Right lung (tissue), 10 donors: Measurements from ENCODE around the gene VGLL3. TPM values are rescaled to one million over a fixed set of nuclear protein-coding genes. Genes with fewer than 3 reads are reported as not detected.
"Not testable (repeated sequence)": the region's sequence is repeated elsewhere in the genome, so short reads cannot be mapped to it uniquely, and the experiment has no call there.

ENCODE experiments used
- DNase-seq, 2 donors: peaks; one replicate each; pipeline ENCODE4 v3.0.0-alpha.2; 2013
- long read RNA-seq, 8 donors: transcript quantifications; one replicate each; lab custom pipeline, GENCODE V29; 2026
- polyA plus RNA-seq, 5 donors: library from polyadenylated mRNA; unstranded; fragments of 120-200 nt; gene quantifications; one replicate each; pipeline versions ENCODE4 v1.2.1 to v1.2.3, GENCODE V29; 2013; ENCODE audit warnings: inconsistent platforms in 1 of 5, low replicate concordance in 1 of 5; ENCODE audit not compliant: insufficient read length in 5 of 5, insufficient read depth in 1 of 5

VGLL3 gene, protein sequence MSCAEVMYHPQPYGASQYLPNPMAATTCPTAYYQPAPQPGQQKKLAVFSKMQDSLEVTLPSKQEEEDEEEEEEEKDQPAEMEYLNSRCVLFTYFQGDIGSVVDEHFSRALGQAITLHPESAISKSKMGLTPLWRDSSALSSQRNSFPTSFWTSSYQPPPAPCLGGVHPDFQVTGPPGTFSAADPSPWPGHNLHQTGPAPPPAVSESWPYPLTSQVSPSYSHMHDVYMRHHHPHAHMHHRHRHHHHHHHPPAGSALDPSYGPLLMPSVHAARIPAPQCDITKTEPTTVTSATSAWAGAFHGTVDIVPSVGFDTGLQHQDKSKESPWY
- polyA plus RNA-seq, result 10 to 100 TPM; 16.8 to 25.5 (median 23.5) TPM
- long read RNA-seq, donor 1, full-length matches to known transcripts, result 4 of 9 reads
- long read RNA-seq, donor 1, partial matches to known transcripts, result 5 of 9 reads
- long read RNA-seq, donor 1, other reads (novel, unspliced or antisense), result 0 of 9 reads
- long read RNA-seq, donor 2, full-length matches to known transcripts, result 2 of 2 reads
- long read RNA-seq, donor 2, partial matches to known transcripts, result 0 of 2 reads
- long read RNA-seq, donor 2, other reads (novel, unspliced or antisense), result 0 of 2 reads
- long read RNA-seq, donor 3, result 0 reads
- long read RNA-seq, donor 4, full-length matches to known transcripts, result 2 of 2 reads
- long read RNA-seq, donor 4, partial matches to known transcripts, result 0 of 2 reads
- long read RNA-seq, donor 4, other reads (novel, unspliced or antisense), result 0 of 2 reads
- long read RNA-seq, donor 5, full-length matches to known transcripts, result 4 of 4 reads
- long read RNA-seq, donor 5, partial matches to known transcripts, result 0 of 4 reads
- long read RNA-seq, donor 5, other reads (novel, unspliced or antisense), result 0 of 4 reads
- long read RNA-seq, donor 6, partial matches to known transcripts, result 0 of 1 reads
- long read RNA-seq, donor 6, other reads (novel, unspliced or antisense), result 0 of 1 reads
- long read RNA-seq, donor 7, full-length matches to known transcripts, result 4 of 4 reads
- long read RNA-seq, donor 7, partial matches to known transcripts, result 0 of 4 reads
- long read RNA-seq, donor 7, other reads (novel, unspliced or antisense), result 0 of 4 reads
- long read RNA-seq, donor 8, result 0 reads

DNA sequence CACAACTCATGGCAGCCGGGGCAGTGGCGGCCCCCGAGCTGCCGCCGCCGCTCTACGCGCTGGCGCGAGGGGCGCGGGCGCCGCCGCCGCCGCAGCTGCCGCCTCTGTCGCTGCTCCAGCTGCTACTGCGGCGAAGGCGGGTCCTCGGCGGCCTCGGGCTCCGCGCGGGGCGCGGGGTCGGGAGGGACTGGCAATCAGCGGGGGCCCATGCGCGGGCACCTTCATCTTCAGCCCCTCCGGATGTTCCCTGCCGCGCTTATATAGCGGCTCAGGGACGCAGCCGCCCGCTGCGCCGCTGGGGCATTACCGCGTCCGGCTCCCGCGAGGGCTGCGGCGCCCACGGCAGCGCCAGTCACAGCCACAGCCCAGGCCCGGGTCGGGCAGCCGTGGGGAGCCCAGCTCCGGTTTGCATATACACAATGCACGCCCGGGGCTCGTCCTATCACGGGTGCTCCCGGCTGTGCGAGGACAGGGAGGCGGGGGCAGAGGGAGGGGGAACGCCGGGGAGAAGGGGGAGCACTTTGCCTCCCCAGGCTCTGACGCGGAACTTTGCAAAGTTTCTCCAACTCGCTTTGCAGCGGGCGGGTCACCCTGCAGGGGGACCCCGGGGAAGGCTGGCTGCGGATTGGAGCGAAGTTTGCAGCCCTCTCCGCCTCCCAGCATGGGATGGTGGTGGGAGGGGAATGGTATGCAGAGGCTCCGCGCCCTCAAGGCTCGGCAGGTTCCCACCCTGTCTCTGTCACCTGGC lies at the start of gene VGLL3:
VGLL3 (minus strand) TSS at position 416 of the 748 bp plus-strand sequence; CDS start at position 10, 406 bp downstream.
- peak; percentile 90 to 92 for DNase-seq

DNA sequence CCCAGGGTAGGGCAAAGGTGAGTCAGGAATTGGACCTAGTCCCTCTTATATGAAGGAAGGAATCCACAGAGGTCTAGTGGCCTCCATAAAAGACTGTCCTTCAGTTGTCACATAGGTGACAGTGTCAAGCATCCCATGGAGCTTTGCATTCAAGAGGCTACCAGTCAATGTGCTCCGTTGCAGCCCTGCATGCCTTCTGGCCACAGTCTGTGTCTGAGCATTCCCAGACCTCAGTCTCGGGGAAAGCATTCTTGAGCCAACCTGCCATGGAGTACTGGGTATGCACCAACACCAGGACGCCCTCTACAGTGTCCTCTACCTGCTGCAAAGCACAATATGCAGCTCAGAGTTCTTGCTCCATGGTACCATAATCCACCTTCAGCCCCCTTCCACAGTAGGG lies 46.7 kb upstream of the VGLL3 start:
- no peak for DNase-seq

DNA sequence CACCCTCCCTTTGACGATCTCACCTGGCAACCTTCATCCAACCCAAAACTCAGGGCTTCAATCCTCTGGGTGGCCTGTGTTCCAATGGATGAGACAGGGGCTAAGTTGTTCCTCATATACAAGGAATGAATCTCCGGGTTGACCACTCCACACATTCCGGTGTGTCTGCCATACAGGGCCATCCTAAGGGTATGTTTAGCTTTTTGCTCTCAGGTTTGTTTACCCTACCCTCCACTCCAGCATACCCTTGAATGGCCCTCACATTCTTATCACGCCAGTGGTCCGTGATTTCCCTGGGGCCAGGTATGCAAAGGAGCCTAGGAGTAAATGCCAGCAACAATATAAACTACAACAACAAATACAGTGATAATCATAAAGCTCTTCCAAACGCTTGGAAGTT lies 45.7 kb upstream of the VGLL3 start:
- no peak for DNase-seq

DNA sequence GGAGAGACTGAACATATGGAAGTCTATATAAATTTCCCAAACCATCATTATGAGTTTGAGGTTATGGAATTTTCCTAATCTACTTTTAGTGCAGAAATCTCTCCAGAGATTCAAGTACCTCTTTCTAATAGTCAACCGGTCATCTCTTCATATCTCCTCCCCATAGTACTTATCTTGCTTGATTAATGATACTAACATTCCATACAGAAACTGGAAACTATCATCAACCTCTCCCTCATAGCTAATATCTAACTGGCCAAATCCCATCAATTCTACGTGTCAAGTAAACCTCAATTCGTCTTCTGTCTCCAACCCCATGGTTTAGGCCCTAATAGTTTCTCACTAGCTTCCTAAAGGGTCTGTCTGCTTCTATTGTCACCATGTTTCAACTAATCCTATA lies 44.4 kb upstream of the VGLL3 start:
- DNase-seq, result no peak

DNA sequence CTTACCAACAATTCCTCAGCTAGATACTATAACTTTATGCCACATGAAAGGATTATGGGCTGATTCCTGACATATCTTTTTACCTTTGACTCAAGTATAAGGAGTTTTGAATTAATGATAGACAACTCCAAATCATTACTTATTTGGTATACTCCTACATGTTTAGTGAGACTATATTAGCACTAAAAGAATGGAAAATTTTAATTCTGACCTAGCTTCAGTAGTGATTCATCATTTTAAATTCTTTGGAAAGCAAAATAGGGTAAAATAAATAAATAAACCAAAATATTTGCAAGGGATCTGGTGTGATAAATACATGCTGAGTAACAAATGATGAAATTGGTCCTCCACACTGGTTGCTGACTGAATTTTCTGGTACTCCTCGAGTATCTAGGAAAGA lies 42.3 kb upstream of the VGLL3 start:
- DNase-seq, result no peak

DNA sequence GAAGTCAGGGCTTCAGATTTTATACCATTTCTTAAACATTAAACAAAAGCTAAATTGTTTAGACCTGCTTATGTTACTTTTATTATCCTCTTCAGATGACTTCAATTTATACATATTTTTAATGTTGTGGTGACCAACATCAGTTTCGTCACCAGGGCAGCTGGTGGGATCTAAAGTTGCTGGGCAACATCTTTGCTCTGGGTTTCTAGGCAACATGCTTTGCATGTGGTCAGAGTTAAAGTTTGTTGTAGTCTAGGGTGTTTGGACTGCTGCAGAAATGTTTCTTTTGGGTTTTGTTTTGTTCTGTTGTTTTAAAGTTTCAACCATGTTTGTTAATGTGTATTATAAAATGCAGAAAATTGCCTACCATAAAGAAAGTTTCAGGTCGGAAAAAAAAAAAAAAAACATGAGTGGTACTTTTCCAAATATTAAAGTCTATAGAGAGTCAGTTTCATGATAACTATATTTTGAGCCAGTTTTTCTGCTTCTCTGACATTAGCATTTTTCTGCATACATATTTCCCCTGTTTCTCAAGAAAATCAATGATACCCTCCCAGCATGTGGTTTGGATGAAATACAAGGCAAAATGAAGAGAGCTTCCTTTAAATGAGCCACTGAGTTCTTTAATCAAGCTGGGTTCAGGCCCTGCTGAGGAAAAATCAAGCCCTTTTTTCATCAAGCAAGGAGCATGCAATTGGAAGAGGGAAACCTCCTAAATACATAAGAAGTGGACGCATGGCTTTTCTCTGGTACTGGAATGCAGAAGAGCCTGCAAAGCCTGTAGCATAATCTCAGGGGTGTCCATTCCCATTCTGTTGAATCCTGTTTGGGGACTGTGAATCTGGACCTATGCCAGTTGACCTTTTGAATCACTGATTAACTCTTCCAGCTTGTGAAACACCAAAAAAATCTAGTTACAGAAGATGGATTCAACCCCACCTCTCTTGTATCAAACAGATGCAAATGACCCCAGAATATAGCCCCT lies 35.0 kb upstream of the VGLL3 start:
- DNase-seq, result no peak

DNA sequence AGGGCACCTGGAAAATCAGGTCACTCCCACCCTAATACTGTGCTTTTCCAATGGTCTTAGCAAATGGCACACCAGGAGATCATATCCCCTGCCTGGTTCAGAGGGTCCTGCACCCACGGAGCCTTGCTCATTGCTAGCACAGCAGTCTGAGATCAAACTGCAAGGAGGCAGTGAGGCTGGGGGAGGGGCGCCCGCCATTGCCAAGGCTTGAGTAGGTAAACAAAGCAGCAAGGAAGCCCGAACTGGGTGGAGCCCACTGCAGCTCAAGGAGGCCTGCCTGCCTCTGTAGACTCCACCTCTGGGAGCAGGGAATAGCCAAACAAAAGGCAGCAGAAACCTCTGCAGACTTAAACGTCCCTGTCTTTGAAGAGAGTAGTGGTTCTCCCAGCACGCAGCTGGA lies 26.4 kb upstream of the VGLL3 start:
- DNase-seq, result not testable (repeated sequence)

DNA sequence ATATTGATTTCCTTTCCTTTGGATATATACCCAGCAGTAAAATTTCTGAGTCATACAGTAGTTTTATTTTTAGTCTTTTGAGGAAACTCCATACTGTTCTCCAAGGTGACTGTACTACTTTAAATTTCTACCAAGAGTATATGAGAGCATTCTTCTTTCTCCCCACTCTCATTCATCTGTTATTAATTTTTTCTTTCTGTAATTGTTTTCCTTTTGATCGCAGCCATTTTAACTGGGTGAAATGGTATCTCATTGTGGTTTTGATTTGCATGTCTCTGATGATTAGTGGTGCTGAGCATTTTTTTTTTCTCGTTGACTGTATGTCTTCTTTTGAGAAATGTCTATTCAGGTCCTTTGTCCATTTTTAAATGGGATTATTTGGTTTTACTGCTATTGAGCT lies 18.3 kb upstream of the VGLL3 start:
- DNase-seq, result no peak

DNA sequence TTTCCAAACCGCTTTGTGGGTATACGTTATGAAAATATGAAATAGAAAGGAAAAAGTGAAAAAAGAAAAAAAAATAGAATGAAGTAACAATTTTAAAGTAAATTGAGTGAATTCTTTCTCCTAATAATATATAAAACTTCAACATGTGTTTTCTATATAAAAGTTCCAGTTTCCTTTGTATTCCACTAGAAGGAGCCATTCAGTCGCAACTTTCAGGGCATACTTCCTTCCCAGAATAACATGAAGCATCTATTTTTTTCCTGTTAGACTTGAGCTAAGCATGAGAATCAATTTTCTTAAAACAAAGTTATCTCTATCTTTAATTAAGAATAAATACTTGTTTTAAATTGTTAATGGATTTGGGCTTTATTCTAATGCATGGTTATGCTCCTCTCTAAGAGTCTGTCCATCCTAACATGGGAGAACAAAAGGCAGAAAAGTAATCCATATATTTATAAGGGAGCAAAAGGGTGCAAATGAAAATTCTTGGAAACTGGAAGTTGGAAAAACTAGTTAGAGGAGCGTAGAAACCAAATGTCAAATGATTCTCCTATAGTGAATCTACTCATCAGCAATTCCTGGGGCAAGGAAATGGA lies 16.0 kb upstream of the VGLL3 start:
- DNase-seq, result no peak

DNA sequence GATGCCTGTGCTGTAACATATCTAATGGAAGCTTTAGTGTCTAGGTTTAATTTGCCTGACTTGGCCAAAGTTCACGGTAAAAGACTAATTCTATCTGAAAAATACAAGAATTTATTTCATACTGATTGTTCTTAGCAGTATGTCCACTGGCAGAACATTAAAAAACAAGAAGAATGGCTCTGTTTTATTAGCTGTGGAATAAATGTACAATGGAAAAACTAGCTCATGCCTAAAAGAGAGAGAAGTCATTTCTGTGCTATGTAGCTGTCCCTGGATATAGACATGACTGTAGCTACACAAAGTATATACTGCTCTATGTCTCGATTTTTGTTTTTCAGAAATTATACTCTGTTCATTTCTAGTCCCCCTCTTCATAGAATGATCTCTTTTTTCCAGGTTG lies 13.9 kb upstream of the VGLL3 start:
- no peak for DNase-seq

DNA sequence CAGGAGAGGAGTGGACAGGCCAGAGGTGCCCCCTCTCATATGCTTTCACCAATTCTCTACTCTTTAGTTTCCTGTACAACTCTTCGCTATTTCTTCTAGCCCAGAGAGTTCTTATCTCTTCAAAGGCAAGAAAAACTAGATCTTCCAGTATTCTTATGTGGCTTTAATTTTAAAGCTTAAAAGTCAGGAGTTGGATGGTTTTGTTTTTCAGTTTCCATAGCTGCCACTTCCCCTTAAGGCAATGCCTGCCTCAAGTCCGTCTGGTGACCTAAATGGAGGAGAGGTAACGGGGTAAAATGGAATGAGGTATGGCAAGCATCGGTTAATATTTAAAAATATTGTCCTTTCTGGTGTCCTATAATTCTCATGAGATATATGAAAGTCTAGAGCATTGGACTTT lies 11.4 kb upstream of the VGLL3 start:
- DNase-seq, result no peak

DNA sequence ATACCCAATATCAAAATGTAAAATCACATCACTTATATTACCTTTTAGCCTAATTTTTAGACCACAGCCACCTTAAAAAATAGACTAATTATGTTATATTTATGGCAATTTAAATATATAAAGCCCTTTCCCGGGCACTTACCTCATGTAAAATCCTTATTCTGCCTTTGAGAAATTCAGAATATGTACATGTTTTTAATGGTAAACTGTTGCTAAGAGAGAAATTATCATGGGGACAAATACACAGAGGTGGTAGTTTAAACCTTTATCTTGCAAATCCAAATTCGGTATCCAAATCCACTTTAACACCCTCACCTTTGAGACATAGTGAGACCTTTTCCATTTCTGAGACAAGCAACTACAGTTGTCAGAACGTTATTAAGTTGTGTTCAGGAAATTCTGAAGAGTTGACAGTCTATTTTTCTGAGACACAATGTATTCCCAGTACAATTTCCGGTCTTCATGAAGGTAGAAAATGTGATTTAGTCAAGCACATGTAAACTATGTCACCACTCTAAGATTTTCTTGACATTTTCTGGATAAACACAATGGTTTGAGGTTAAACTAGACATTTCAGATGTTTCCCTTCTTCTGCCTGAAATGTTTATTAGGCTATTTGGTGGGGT lies 10.6 kb upstream of the VGLL3 start:
- no peak for DNase-seq

DNA sequence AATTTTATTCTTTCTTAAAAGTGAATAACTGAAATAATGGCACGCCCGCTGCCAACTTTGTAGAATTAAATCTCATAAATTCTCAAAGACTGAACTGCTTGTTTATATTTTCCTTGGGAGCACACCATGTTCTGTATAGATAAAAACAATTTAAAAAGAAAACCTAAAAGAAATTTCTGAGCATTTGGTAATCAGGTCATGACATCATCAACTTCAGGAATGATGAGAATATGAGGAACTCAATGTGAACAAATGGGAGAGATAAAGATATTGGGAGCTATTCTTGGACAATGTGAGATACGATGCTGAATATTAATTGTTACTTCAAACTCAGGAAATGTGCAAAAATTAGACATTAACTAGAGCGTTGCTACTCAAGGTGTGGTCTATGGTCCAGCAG lies 10.0 kb upstream of the VGLL3 start:
- DNase-seq, result no peak

DNA sequence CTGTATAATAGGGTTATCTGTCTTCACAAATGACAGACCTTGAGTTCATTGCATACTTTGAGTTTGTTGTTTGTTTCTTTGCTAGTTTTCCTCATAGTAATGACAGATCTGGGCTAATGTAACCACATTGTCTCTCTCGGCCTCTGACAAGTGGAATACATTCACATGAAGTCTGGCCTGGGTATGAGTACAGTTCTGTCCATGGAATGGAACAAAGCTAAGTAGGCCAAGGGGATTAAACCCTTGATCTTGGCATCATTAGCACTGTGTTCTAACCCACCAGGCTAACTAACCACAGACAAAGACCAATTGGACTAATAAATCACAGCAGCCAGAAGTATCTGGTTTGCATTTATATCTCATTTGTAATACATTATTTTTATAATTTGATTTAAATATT lies 7.6 kb upstream of the VGLL3 start:
- DNase-seq, result no peak

DNA sequence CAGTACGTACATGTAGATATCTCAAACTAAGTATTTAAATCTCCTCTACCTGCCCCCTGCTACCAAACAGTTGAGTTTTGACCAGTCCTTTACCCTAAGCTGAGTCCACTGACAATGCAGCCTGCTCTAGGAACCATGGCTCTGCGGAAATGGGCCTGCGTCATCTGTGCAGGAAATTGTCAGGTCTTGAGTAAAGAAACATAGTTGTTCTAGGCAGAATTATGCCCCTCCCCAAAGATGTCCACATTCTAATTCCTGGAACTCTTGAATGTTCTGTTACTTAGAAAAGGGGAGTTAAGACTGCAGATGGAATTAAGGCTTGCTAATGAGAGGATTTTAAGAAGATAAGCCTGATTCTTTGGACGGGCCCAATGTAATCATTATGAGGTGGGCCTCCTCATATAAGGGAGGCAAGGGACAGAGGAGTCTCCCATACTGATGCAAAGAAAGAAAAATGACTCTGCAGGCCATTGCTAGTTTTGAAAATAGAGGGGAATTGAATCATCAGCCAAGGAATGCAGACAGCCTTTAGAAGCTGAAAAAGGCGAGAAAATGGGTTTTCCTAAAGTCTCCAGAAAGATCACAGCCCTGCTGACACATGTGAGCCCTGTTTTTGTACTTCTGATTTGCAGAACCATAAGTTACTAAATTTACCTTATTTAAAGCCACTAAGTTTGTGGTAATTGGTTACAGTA lies 5.5 kb upstream of the VGLL3 start:
- DNase-seq, result no peak

DNA sequence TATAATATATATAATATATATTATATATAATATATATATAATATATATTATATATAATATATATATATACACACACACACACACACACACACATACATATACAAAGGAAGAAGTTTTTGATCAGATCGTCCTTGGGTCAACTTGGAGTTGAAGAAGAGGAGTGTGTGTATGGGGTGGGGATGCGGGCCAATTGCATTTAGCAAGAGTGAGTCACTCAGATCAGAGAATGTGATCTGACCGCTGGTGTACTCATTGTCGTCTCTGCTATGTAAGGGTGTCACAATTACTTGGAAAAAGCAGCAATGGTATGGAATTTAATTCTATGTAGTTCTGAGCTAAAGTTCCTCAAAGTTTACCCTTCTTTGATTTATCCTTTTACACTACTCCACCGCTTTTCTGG lies 4.6 kb upstream of the VGLL3 start:
- DNase-seq, result no peak

DNA sequence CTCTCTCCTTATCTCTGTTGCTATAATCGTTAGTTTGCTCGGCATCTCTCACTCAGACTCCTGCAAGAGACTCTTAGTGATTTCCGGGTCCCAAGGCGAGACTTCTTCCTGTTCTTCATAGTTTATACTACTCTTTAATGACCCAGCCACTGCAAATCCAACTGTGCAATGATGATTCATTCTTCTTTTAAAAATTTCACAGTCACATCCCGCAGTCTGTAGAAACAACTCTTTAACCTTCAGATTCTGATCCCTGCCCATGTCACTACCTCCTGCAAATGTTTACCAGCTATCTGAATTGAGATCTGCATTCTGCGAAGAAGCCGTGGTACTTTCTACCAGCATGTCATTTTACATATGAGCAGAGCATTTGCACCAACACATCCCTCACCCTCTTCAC lies 2.8 kb upstream of the VGLL3 start:
- DNase-seq, result no peak

DNA sequence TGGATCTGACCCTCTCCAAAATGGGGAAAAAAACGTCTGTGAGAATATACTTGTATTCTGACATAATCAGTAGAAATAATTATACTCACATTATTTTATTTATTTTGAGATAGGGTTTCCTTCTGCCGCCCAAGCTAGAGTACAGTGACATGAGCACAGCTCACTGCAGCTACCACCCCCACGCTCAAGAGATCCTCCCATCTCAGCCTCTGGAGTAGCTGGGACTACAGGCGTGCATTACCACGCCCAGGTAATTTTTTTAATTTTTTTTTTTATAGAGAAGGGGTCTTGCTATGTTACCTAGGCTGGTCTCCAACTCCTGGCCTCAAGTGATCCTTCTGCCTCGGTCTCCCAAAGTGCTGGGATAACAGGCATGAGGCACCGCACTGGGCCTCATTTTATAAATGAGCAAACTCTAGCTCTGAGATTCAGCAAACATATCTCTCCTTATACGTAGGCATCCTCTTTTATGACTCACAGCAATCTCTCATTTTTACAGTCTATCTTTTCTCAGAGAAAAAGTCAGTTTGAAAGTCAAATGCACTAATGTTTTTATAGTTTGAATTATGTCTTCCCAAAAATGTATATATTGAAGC lies 989 bp upstream of the VGLL3 start:
- no peak for DNase-seq

DNA sequence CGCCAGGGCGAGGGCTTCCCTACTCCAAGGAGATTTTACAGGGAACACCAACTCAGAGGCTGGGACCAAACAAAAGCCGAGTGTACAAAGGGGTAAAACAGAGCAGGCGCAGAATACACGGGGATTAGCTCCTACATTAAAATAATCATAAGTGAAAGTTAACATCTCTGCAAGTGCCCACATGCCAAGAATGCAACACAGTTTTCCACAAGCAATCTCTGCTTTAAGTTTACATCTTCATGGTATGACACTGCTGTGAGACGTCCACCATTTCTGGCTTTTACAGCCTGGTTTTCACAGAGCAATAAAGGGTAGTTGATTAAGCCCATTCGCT lies 500 bp upstream of the VGLL3 start:
- no peak for DNase-seq
